Activated CD4-positive, CD25-positive, alpha-beta regulatory T cell (primary cell): ENCODE data around the gene SNX30.

ENCODE experiments used
- DNase-seq, 4 experiments: peaks; one replicate each; lab custom pipeline; 2025; lab: John Stamatoyannopoulos, UW

SNX30 gene

GRCh38 chr9:112783551-112783954 is 33.0 kb downstream of the SNX30 start:
- no peak for DNase-seq

GRCh38 chr9:112784020-112784785 is 33.6 kb downstream of the SNX30 start:
- DNase-seq: no peak

- no peak for DNase-seq
Measured at GRCh38 chr9:112785986-112786385, 35.4 kb downstream of the SNX30 start.

- DNase-seq: no peak
Measured at GRCh38 chr9:112786829-112787520, 36.4 kb downstream of the SNX30 start.

GRCh38 chr9:112787978-112788377 is 37.4 kb downstream of the SNX30 start:
- DNase-seq: no peak

- DNase-seq: no peak
Measured at GRCh38 chr9:112789473-112789872, 38.9 kb downstream of the SNX30 start.

GRCh38 chr9:112789891-112790774 is 39.6 kb downstream of the SNX30 start:
- DNase-seq: no peak

- no peak for DNase-seq
Measured at GRCh38 chr9:112792670-112793069, 42.1 kb downstream of the SNX30 start.

- peak; percentile 47 to 72 (median 66) for DNase-seq
Measured at GRCh38 chr9:112793213-112793810, 42.8 kb downstream of the SNX30 start.

- DNase-seq: no peak
Measured at GRCh38 chr9:112794731-112795130, 44.2 kb downstream of the SNX30 start.

- DNase-seq: no peak
Measured at GRCh38 chr9:112795921-112796320, 45.4 kb downstream of the SNX30 start.

- no peak for DNase-seq
Measured at GRCh38 chr9:112796485-112796884, 45.9 kb downstream of the SNX30 start.

- DNase-seq: no peak
Measured at GRCh38 chr9:112809351-112809848, 58.8 kb downstream of the SNX30 start.

GRCh38 chr9:112809906-112810305 is 59.3 kb downstream of the SNX30 start:
- DNase-seq: no peak

- no peak for DNase-seq
Measured at GRCh38 chr9:112810696-112811490, 60.3 kb downstream of the SNX30 start.

- DNase-seq: no peak
Measured at GRCh38 chr9:112811518-112811917, 61.0 kb downstream of the SNX30 start.

GRCh38 chr9:112815868-112816267 is 65.3 kb downstream of the SNX30 start:
- no peak for DNase-seq

GRCh38 chr9:112817860-112818203 is 67.3 kb downstream of the SNX30 start:
- DNase-seq: no peak

- DNase-seq: no peak
Measured at GRCh38 chr9:112819635-112820496, 69.3 kb downstream of the SNX30 start.

- DNase-seq: no peak
Measured at GRCh38 chr9:112820881-112821280, 70.3 kb downstream of the SNX30 start.
